Measurements from ENCODE around the gene FHIP2A. TPM values are rescaled to one million over a fixed set of nuclear protein-coding genes. Genes with fewer than 3 reads are reported as not detected.

FHIP2A gene
- polyA plus RNA-seq, 1 donor (not counting 4 experiments of a cell fraction or from before 2014, with no cell fraction given): 14.9 TPM

GRCh38 chr10:114849674-114850073, 28.1 kb downstream of the FHIP2A start:
- H3K79me2 ChIP-seq (ENCODE audit: control insufficient read depth, insufficient read depth, low read length): no peaks in the 10 kb centered on the region
- no peak overlapping the region for H3K27ac ChIP-seq (ENCODE audit: control insufficient read depth, insufficient read depth, low read length)
- H3K36me3 ChIP-seq (ENCODE audit: control insufficient read depth in 2 of 2, extremely low read depth in 1 of 2, insufficient read depth in 2 of 2, low read length in 2 of 2): peaks cover 9% of the 10 kb centered on the region in 2 experiments
- no peaks in the 10 kb centered on the region for H3K4me1 ChIP-seq (ENCODE audit: control insufficient read depth, extremely low read depth, insufficient read depth, low read length)
- no peaks in the 10 kb centered on the region for H3K27me3 ChIP-seq (ENCODE audit: control insufficient read depth, extremely low read depth, insufficient read depth, low read length)
- DNase-seq (ENCODE audit: low read depth, low spot score) (no peak), FAIRE-seq (no peak)
- dilution Hi-C loops (cut with MboI; ENCODE audit: extremely low pct_ligation_motif_present, low sequenced_read_pairs): no loop called here
- no peak overlapping the region for H3K4me2 ChIP-seq (ENCODE audit: control insufficient read depth, extremely low read depth, insufficient read depth, low read depth, low read length)
- H3K9ac ChIP-seq (ENCODE audit: control insufficient read depth, extremely low read depth, insufficient read depth, low read length): no peak overlapping the region
- H3K9me1 ChIP-seq (ENCODE audit: control insufficient read depth, extremely low read depth, insufficient read depth, low read length): no peaks in the 10 kb centered on the region
- TF ChIP-seq EZH2 (IDR thresholded peaks at IDR 0.05; ENCODE audit: low read length) (no peak), CTCF (optimal IDR thresholded peaks at IDR 0.05 in 1 of 3, IDR thresholded peaks at IDR 0.05 in 1 of 3, conservative IDR thresholded peaks at IDR 0.05 in 1 of 3; ENCODE audit: extremely low read depth in 1 of 3, insufficient read depth in 2 of 3, low read length in 3 of 3) (no peak)
- no peak overlapping the region for H3K4me3 ChIP-seq (ENCODE audit: control insufficient read depth in 2 of 3, extremely low read depth in 1 of 3, insufficient read depth in 2 of 3, low read depth in 1 of 3, low read length in 3 of 3)
- no peak overlapping the region for H2AFZ ChIP-seq (ENCODE audit: control insufficient read depth, low read length)
- H4K20me1 ChIP-seq (ENCODE audit: control insufficient read depth, extremely low read depth, insufficient read depth, low read length): no peaks in the 10 kb centered on the region
- no peaks in the 10 kb centered on the region for H3K9me3 ChIP-seq (ENCODE audit: control insufficient read depth, low read depth, low read length)

GRCh38 chr10:114850126-114850525, 28.5 kb downstream of the FHIP2A start:
- no peak for FAIRE-seq
- DNase-seq (ENCODE audit: low read depth, low spot score): no peak
- H3K36me3 ChIP-seq (ENCODE audit: control insufficient read depth in 2 of 2, extremely low read depth in 1 of 2, insufficient read depth in 2 of 2, low read length in 2 of 2): peaks cover 6 to 7% of the 10 kb centered on the region in 2 experiments
- dilution Hi-C loops (cut with MboI; ENCODE audit: extremely low pct_ligation_motif_present, low sequenced_read_pairs): no loop called here
- no peak overlapping the region for H3K9ac ChIP-seq (ENCODE audit: control insufficient read depth, extremely low read depth, insufficient read depth, low read length)
- no peaks in the 10 kb centered on the region for H3K27me3 ChIP-seq (ENCODE audit: control insufficient read depth, extremely low read depth, insufficient read depth, low read length)
- no peak overlapping the region for H2AFZ ChIP-seq (ENCODE audit: control insufficient read depth, low read length)
- H3K9me3 ChIP-seq (ENCODE audit: control insufficient read depth, low read depth, low read length): no peaks in the 10 kb centered on the region
- H4K20me1 ChIP-seq (ENCODE audit: control insufficient read depth, extremely low read depth, insufficient read depth, low read length): no peaks in the 10 kb centered on the region
- H3K4me2 ChIP-seq (ENCODE audit: control insufficient read depth, extremely low read depth, insufficient read depth, low read depth, low read length): no peak overlapping the region
- no peak overlapping the region for H3K4me3 ChIP-seq (ENCODE audit: control insufficient read depth in 2 of 3, extremely low read depth in 1 of 3, insufficient read depth in 2 of 3, low read depth in 1 of 3, low read length in 3 of 3)
- TF ChIP-seq CTCF (optimal IDR thresholded peaks at IDR 0.05 in 1 of 3, IDR thresholded peaks at IDR 0.05 in 1 of 3, conservative IDR thresholded peaks at IDR 0.05 in 1 of 3; ENCODE audit: extremely low read depth in 1 of 3, insufficient read depth in 2 of 3, low read length in 3 of 3): no peak
- no peak for TF ChIP-seq EZH2 (IDR thresholded peaks at IDR 0.05; ENCODE audit: low read length)
- no peaks in the 10 kb centered on the region for H3K79me2 ChIP-seq (ENCODE audit: control insufficient read depth, insufficient read depth, low read length)
- no peak overlapping the region for H3K27ac ChIP-seq (ENCODE audit: control insufficient read depth, insufficient read depth, low read length)
- no peaks in the 10 kb centered on the region for H3K9me1 ChIP-seq (ENCODE audit: control insufficient read depth, extremely low read depth, insufficient read depth, low read length)
- H3K4me1 ChIP-seq (ENCODE audit: control insufficient read depth, extremely low read depth, insufficient read depth, low read length): no peaks in the 10 kb centered on the region
